Measurements from ENCODE around the gene B3GAT1.

The B3GAT1 gene

GRCh38 chr11:134363592-134363991 is 48.5 kb downstream of the B3GAT1 start:
- TF ChIP-seq REST (IDR thresholded peaks at IDR 0.05; ENCODE audit: insufficient replicate concordance, low read depth), result no peak
- TF ChIP-seq SPI1 (IDR thresholded peaks at IDR 0.05; ENCODE audit: borderline replicate concordance, low read depth), result no peak
- TF ChIP-seq GABPA (IDR thresholded peaks at IDR 0.05; ENCODE audit: low read depth), result no peak
- no peak for TF ChIP-seq POLR2AphosphoS5 (IDR thresholded peaks at IDR 0.05; ENCODE audit: low read depth)
- no peak for TF ChIP-seq CTCF (IDR thresholded peaks at IDR 0.05; ENCODE audit: insufficient read depth, low read length)
- peaks cover 3% of the 10 kb centered on the region for H3K27me3 ChIP-seq (ENCODE audit: insufficient read depth, poor library complexity, severe bottlenecking)
- no peak overlapping the region for H3K4me3 ChIP-seq (replicated peaks; ENCODE audit: insufficient read depth, low read length)
- no peak for DNase-seq (ENCODE audit: low read depth in 1 of 2, low spot score in 1 of 2)
- H3K27ac ChIP-seq (replicated peaks), result no peak overlapping the region

GRCh38 chr11:134363161-134363560 is 48.9 kb downstream of the B3GAT1 start:
- no peak for TF ChIP-seq POLR2AphosphoS5 (IDR thresholded peaks at IDR 0.05; ENCODE audit: low read depth)
- no peak for DNase-seq (ENCODE audit: low read depth in 1 of 2, low spot score in 1 of 2)
- Histone ChIP-seq H3K27ac (replicated peaks) (no peak overlapping the region), H3K4me3 (replicated peaks; ENCODE audit: insufficient read depth, low read length) (no peak overlapping the region), H3K27me3 (ENCODE audit: insufficient read depth, poor library complexity, severe bottlenecking) (peaks cover 3% of the 10 kb centered on the region)

- DNase-seq (ENCODE audit: low read depth in 1 of 2, low spot score in 1 of 2), result no peak
- peaks cover 3% of the 10 kb centered on the region for H3K27me3 ChIP-seq (ENCODE audit: insufficient read depth, poor library complexity, severe bottlenecking)
- no peak for TF ChIP-seq CTCF (IDR thresholded peaks at IDR 0.05; ENCODE audit: insufficient read depth, low read length)
- no peak for TF ChIP-seq SPI1 (IDR thresholded peaks at IDR 0.05; ENCODE audit: borderline replicate concordance, low read depth)
- H3K4me3 ChIP-seq (replicated peaks; ENCODE audit: insufficient read depth, low read length), result no peak overlapping the region
- H3K27ac ChIP-seq (replicated peaks), result no peak overlapping the region
Observed at GRCh38 chr11:134362192-134362901, 49.7 kb downstream of the B3GAT1 start.

GRCh38 chr11:134361661-134362060 is 50.4 kb downstream of the B3GAT1 start:
- DNase-seq (ENCODE audit: low read depth in 1 of 2, low spot score in 1 of 2), result no peak
- Histone ChIP-seq H3K27ac (replicated peaks) (no peak overlapping the region), H3K27me3 (ENCODE audit: insufficient read depth, poor library complexity, severe bottlenecking) (peaks cover 3% of the 10 kb centered on the region), H3K4me3 (replicated peaks; ENCODE audit: insufficient read depth, low read length) (no peak overlapping the region)
- TF ChIP-seq CTCF (IDR thresholded peaks at IDR 0.05; ENCODE audit: insufficient read depth, low read length) (no peak), GABPA (IDR thresholded peaks at IDR 0.05; ENCODE audit: low read depth) (no peak), POLR2AphosphoS5 (IDR thresholded peaks at IDR 0.05; ENCODE audit: low read depth) (no peak), SPI1 (IDR thresholded peaks at IDR 0.05; ENCODE audit: borderline replicate concordance, low read depth) (no peak), REST (IDR thresholded peaks at IDR 0.05; ENCODE audit: insufficient replicate concordance, low read depth) (no peak)

Data from HL-60 (cell line).